Neural cell (in vitro differentiated cells): ENCODE results near the gene SEL1L2. TPM values are rescaled to one million over a fixed set of nuclear protein-coding genes. Genes with fewer than 3 reads are reported as not detected.

Experiments
- H2AFZ ChIP-seq: fragments of 200-600, 300-800 bp; sonication (generic), shearing (Covaris generic); 2 replicates; pipeline ENCODE4 v1.6.0; 2014; ENCODE audit warnings: low read depth, mild to moderate bottlenecking, antibody characterized with exemption, low read length, moderate library complexity
- H3F3A ChIP-seq: fragments of 200-600 bp; shearing (Covaris generic); 2 replicates; pipeline ENCODE4 v1.6.1; 2016; ENCODE audit warnings: mild to moderate bottlenecking, moderate library complexity, mixed read lengths, antibody characterized with exemption, low read length; ENCODE audit not compliant: insufficient read depth, poor library complexity, severe bottlenecking
- H3K27ac ChIP-seq: fragments of 200-600, 300-800 bp; sonication (generic), shearing (Covaris generic); 2 replicates; pipeline ENCODE4 v1.5.1; 2014; ENCODE audit warnings: mild to moderate bottlenecking, low read length, moderate library complexity
- H3K27me3 ChIP-seq: fragments of 300-800, 200-600 bp; sonication (generic), shearing (Covaris generic); 2 replicates; pipeline ENCODE4 v1.6.0; 2014; ENCODE audit warnings: mild to moderate bottlenecking, low read depth, low read length, moderate library complexity; ENCODE audit not compliant: insufficient read depth
- H3K36me3 ChIP-seq: fragments of 300-800, 200-600 bp; sonication (generic), shearing (Covaris generic); 2 replicates; pipeline ENCODE4 v1.5.1; 2014; ENCODE audit warnings: mild to moderate bottlenecking, antibody characterized with exemption, low read length, moderate library complexity; ENCODE audit not compliant: insufficient read depth
- H3K4me2 ChIP-seq: fragments of 300-800, 200-600 bp; sonication (generic), shearing (Covaris generic); 2 replicates; pipeline ENCODE4 v1.6.0; 2014; ENCODE audit warnings: mild to moderate bottlenecking, low read length
- H3K4me3 ChIP-seq: fragments of 300-800, 200-600 bp; sonication (generic), shearing (Covaris generic); 2 replicates; pipeline ENCODE4 v1.5.1; 2014; ENCODE audit warnings: mild to moderate bottlenecking, low read length, moderate library complexity
- H3K79me2 ChIP-seq: fragments of 200-600 bp; shearing (Covaris generic); replicated peaks from 2 replicates; pipeline ENCODE4 v1.6.0; 2014; ENCODE audit warnings: mild to moderate bottlenecking, low read length, moderate library complexity; ENCODE audit not compliant: insufficient read depth
- H3K9ac ChIP-seq: fragments of 300-800, 200-600 bp; sonication (generic), shearing (Covaris generic); 2 replicates; pipeline ENCODE4 v1.6.1; 2016; ENCODE audit warnings: mild to moderate bottlenecking, low read length, mixed read lengths
- H3K9me2 ChIP-seq: fragments of 200-600 bp; shearing (Covaris generic); 2 replicates; pipeline ENCODE4 v1.6.1; 2016; ENCODE audit warnings: mild to moderate bottlenecking, low read length, mixed read lengths; ENCODE audit not compliant: insufficient read depth
- H3K9me3 ChIP-seq: fragments of 200-600, 300-800 bp; sonication (generic), shearing (Covaris generic); 2 replicates; pipeline ENCODE4 v1.6.1; 2016; ENCODE audit warnings: mild to moderate bottlenecking, mixed run types, low read length, moderate library complexity, mixed read lengths
- H4K20me1 ChIP-seq: fragments of 200-600 bp; shearing (Covaris generic); 2 replicates; pipeline ENCODE4 v1.6.1; 2016; ENCODE audit warnings: mild to moderate bottlenecking, mixed run types; ENCODE audit not compliant: insufficient read depth
- EP300 ChIP-seq: fragments of 450-650 bp; conservative IDR thresholded peaks from 2 replicates; pipeline ENCODE4 v1.6.1; 2014; ENCODE audit warnings: antibody characterized with exemption, mild to moderate bottlenecking, moderate library complexity; ENCODE audit not compliant: poor library complexity, severe bottlenecking
- EZH2 ChIP-seq: fragments of 200-600, 300-800 bp; shearing (Covaris generic), sonication (generic); IDR thresholded peaks from 2 replicates; pipeline ENCODE4 v1.6.1; 2014; ENCODE audit warnings: antibody characterized with exemption, low read length, borderline replicate concordance, mild to moderate bottlenecking; ENCODE audit not compliant: insufficient read depth, poor library complexity, severe bottlenecking
- MXI1 ChIP-seq: fragments of 450-650 bp; conservative IDR thresholded peaks from 2 replicates; pipeline ENCODE4 v1.6.1; 2014; ENCODE audit warnings: antibody characterized with exemption, mild to moderate bottlenecking; ENCODE audit not compliant: poor library complexity, severe bottlenecking
- POLR2AphosphoS5 ChIP-seq: IDR thresholded peaks from 2 replicates; pipeline ENCODE4 v1.6.1; 2012
- RAD21 ChIP-seq: fragments of 450-650 bp; conservative IDR thresholded peaks from 2 replicates; pipeline ENCODE4 v1.6.1; 2014; ENCODE audit warnings: antibody characterized with exemption, mild to moderate bottlenecking, moderate library complexity
- SMC3 ChIP-seq: fragments of 450-650 bp; conservative IDR thresholded peaks from 2 replicates; pipeline ENCODE4 v1.6.1; 2014; ENCODE audit warnings: antibody characterized with exemption, mild to moderate bottlenecking, moderate library complexity; ENCODE audit not compliant: poor library complexity
- TAF1 ChIP-seq: IDR thresholded peaks from 2 replicates; pipeline ENCODE4 v1.6.1; 2012; ENCODE audit warnings: low read depth
- polyA plus RNA-seq: library from polyadenylated mRNA; depleted of rRNA; stranded (reverse); fragments of >200 nt; gene quantifications from 2 replicates; pipeline ENCODE4 v1.2.3, GENCODE V29; 2014
- TF ChIP-seq, protein P1 (sequence below): IDR thresholded peaks from 2 replicates; pipeline ENCODE4 v1.6.1; 2012; ENCODE audit warnings: borderline replicate concordance
- TF ChIP-seq, protein P2 (sequence below): fragments of 450-650 bp; IDR thresholded peaks from 2 replicates; pipeline ENCODE4 v1.5.1; 2014; ENCODE audit warnings: antibody characterized with exemption, mild to moderate bottlenecking, moderate library complexity; ENCODE audit not compliant: poor library complexity, severe bottlenecking

SEL1L2 gene
- polyA plus RNA-seq, 1 donor from 2014 or later, result not detected

DNA sequence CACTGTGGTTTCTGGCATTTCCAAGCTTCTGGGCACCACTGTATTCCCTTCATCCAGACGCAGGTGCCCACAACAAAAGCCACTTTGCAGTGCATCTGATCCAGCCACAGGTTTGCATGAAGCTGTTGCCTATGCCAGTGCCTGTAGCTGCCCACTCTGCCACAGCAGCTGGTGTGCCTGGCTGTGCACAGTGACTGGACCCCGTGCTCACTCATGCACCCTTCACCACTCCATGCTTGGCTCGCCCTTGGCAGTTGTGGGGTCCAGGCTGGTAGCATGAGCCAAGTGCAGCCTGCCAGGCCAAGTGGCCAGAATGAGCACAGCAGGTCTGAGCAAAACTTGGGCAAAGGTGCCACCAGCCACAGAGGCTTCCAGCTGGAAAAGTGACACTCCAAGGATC is 42.7 kb downstream of the SEL1L2 start:
- Histone ChIP-seq H3K36me3 (no peaks in the 10 kb centered on the region), H3K9me3 (no peaks in the 10 kb centered on the region), H3K79me2 (no peaks in the 10 kb centered on the region), H4K20me1 (no peaks in the 10 kb centered on the region), H3K27ac (no peak overlapping the region), H3K9me2 (no peaks in the 10 kb centered on the region), H3K27me3 (no peaks in the 10 kb centered on the region), H3K4me3 (no peak overlapping the region), H3K9ac (no peak overlapping the region), H2AFZ (no peak overlapping the region), H3F3A (no peaks in the 10 kb centered on the region), H3K4me2 (no peak overlapping the region)
- TF ChIP-seq POLR2AphosphoS5 (no peak), SMC3 (no peak), TAF1 (no peak), RAD21 (no peak), MXI1 (no peak), EZH2 (no peak), EP300 (no peak)
- TF ChIP-seq, protein P1, sequence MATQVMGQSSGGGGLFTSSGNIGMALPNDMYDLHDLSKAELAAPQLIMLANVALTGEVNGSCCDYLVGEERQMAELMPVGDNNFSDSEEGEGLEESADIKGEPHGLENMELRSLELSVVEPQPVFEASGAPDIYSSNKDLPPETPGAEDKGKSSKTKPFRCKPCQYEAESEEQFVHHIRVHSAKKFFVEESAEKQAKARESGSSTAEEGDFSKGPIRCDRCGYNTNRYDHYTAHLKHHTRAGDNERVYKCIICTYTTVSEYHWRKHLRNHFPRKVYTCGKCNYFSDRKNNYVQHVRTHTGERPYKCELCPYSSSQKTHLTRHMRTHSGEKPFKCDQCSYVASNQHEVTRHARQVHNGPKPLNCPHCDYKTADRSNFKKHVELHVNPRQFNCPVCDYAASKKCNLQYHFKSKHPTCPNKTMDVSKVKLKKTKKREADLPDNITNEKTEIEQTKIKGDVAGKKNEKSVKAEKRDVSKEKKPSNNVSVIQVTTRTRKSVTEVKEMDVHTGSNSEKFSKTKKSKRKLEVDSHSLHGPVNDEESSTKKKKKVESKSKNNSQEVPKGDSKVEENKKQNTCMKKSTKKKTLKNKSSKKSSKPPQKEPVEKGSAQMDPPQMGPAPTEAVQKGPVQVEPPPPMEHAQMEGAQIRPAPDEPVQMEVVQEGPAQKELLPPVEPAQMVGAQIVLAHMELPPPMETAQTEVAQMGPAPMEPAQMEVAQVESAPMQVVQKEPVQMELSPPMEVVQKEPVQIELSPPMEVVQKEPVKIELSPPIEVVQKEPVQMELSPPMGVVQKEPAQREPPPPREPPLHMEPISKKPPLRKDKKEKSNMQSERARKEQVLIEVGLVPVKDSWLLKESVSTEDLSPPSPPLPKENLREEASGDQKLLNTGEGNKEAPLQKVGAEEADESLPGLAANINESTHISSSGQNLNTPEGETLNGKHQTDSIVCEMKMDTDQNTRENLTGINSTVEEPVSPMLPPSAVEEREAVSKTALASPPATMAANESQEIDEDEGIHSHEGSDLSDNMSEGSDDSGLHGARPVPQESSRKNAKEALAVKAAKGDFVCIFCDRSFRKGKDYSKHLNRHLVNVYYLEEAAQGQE, result no peak
- TF ChIP-seq, protein P2, sequence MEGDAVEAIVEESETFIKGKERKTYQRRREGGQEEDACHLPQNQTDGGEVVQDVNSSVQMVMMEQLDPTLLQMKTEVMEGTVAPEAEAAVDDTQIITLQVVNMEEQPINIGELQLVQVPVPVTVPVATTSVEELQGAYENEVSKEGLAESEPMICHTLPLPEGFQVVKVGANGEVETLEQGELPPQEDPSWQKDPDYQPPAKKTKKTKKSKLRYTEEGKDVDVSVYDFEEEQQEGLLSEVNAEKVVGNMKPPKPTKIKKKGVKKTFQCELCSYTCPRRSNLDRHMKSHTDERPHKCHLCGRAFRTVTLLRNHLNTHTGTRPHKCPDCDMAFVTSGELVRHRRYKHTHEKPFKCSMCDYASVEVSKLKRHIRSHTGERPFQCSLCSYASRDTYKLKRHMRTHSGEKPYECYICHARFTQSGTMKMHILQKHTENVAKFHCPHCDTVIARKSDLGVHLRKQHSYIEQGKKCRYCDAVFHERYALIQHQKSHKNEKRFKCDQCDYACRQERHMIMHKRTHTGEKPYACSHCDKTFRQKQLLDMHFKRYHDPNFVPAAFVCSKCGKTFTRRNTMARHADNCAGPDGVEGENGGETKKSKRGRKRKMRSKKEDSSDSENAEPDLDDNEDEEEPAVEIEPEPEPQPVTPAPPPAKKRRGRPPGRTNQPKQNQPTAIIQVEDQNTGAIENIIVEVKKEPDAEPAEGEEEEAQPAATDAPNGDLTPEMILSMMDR, result no peak

DNA sequence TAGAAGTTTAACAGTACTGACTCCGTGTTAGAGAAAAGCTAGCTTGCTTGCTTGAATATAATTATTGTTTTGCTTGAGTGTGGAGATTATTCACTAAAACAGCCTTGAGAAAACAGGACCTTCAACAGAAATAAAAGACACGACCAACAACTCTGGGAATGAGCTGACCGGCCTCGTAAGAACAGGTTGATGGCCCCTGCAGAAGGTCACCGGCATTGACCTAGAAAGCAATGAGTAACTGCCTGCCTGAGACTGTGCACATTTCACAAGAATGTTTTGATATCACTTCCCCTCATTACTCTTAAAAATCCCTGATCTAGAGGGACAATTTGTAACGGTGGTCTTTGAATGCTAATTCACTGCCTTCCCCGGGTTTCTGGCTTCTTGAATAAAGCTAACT is 49.4 kb downstream of the SEL1L2 start:
- no peaks in the 10 kb centered on the region for H3K36me3 ChIP-seq
- no peaks in the 10 kb centered on the region for H3K9me3 ChIP-seq
- H3K4me2 ChIP-seq, result no peak overlapping the region
- H2AFZ ChIP-seq, result no peak overlapping the region
- no peak overlapping the region for H3K4me3 ChIP-seq
- TF ChIP-seq, protein P1, result no peak
- TF ChIP-seq SMC3, result no peak
- no peak for TF ChIP-seq EZH2
- TF ChIP-seq MXI1, result no peak
- TF ChIP-seq EP300, result no peak
- no peak overlapping the region for H3K9ac ChIP-seq
- H3K9me2 ChIP-seq, result no peaks in the 10 kb centered on the region
- H3K79me2 ChIP-seq, result no peaks in the 10 kb centered on the region
- H3K27me3 ChIP-seq, result no peaks in the 10 kb centered on the region
- H3K27ac ChIP-seq, result no peak overlapping the region
- H3F3A ChIP-seq, result no peaks in the 10 kb centered on the region
- no peaks in the 10 kb centered on the region for H4K20me1 ChIP-seq
